ENCODE data around the gene ENPP4. TPM values are rescaled to one million over a fixed set of nuclear protein-coding genes. Genes with fewer than 3 reads are reported as not detected.
"Not testable (repeated sequence)": the region's sequence is repeated elsewhere in the genome, so short reads cannot be mapped to it uniquely, and the experiment has no call there.

The ENPP4 gene
- total and polyA plus RNA-seq, 11 donors, result 8.0 to 39.6 (median 20.6) TPM

- intact Hi-C loops (cut with DNase I), result no loop called here
- Histone ChIP-seq H3K36me3 (no peaks in the 10 kb centered on the region), H3K27ac (no peak overlapping the region), H3K27me3 (no peaks in the 10 kb centered on the region), H3K4me3 (no peak overlapping the region), H3K4me1 (no peaks in the 10 kb centered on the region), H3K9me3 (no peaks in the 10 kb centered on the region)
- ATAC-seq (no peak), DNase-seq (no peak)
- TF ChIP-seq POLR2A (IDR thresholded peaks at IDR 0.05) (no peak), CTCF (IDR thresholded peaks at IDR 0.05) (no peak)
- 93 to 97% (median 96%) methylated on average over 1 of the region's 1 CpG for WGBS, 4 donors
Measured at GRCh38 chr6:46118157-46118556, 11.6 kb upstream of the ENPP4 start.

- DNase-seq (no peak), ATAC-seq (no peak)
- intact Hi-C loops (cut with DNase I), result no loop called here
- TF ChIP-seq CTCF (IDR thresholded peaks at IDR 0.05) (no peak), POLR2A (IDR thresholded peaks at IDR 0.05) (no peak)
- no peaks in the 10 kb centered on the region for H3K27me3 ChIP-seq
- WGBS, 4 donors, result 82 to 89% (median 85%) methylated on average over 3 of the region's 3 CpGs
- H3K4me3 ChIP-seq, result no peak overlapping the region
- no peaks in the 10 kb centered on the region for H3K36me3 ChIP-seq
- no peaks in the 10 kb centered on the region for H3K4me1 ChIP-seq
- H3K27ac ChIP-seq, result no peak overlapping the region
- no peaks in the 10 kb centered on the region for H3K9me3 ChIP-seq
Measured at GRCh38 chr6:46118836-46119235, 11.0 kb upstream of the ENPP4 start.

GRCh38 chr6:46119679-46120078 is 10.1 kb upstream of the ENPP4 start:
- H3K4me3 ChIP-seq; H3K27me3 ChIP-seq; H3K9me3 ChIP-seq; H3K36me3 ChIP-seq; H3K27ac ChIP-seq; ATAC-seq; DNase-seq; H3K4me1 ChIP-seq; intact Hi-C loops (cut with DNase I): not testable (repeated sequence)
- WGBS, 4 donors, result 53 to 82% (median 63%) methylated on average over 5 of the region's 5 CpGs

- DNase-seq (no peak), ATAC-seq (no peak)
- TF ChIP-seq CTCF (IDR thresholded peaks at IDR 0.05) (no peak), POLR2A (IDR thresholded peaks at IDR 0.05) (no peak)
- intact Hi-C loops (cut with DNase I), result no loop called here
- Histone ChIP-seq H3K36me3 (no peaks in the 10 kb centered on the region), H3K27me3 (no peaks in the 10 kb centered on the region), H3K4me1 (peaks cover 0 to 26% (median 12%) of the 10 kb centered on the region in 12 donors), H3K9me3 (no peaks in the 10 kb centered on the region), H3K4me3 (peak overlapping the region in 8 of 12 donors; percentile 73 to 98 (median 79)), H3K27ac (no peak overlapping the region)
- WGBS, 4 donors, result 58 to 86% (median 76%) methylated on average over 3 of the region's 3 CpGs
Measured at GRCh38 chr6:46128476-46128875, 1.3 kb upstream of the ENPP4 start.

- no peak for TF ChIP-seq POLR2A (IDR thresholded peaks at IDR 0.05)
- TF ChIP-seq CTCF (IDR thresholded peaks at IDR 0.05), result no peak
- no peaks in the 10 kb centered on the region for H3K36me3 ChIP-seq
- ATAC-seq (peak in 2 of 4 donors; percentile 22 to 27), DNase-seq (no peak)
- peak overlapping the region; percentile 47 to 98 (median 74) for H3K4me3 ChIP-seq
- 8 to 9% (median 9%) methylated on average over 10 of the region's 10 CpGs for WGBS, 4 donors
- no peaks in the 10 kb centered on the region for H3K27me3 ChIP-seq
- no peaks in the 10 kb centered on the region for H3K9me3 ChIP-seq
- peak overlapping the region in 11 of 12 donors; percentile 1 to 85 (median 79) for H3K27ac ChIP-seq
- intact Hi-C loops (cut with DNase I), result no loop called here
- H3K4me1 ChIP-seq, result peaks cover 0 to 33% (median 15%) of the 10 kb centered on the region in 12 donors
Measured at GRCh38 chr6:46129291-46129628, 529 bp upstream of the ENPP4 start.
